HG02840 (cell line): ENCODE measurements around the gene PEMT.

Source experiments
- ATAC-seq: cut with Tn5 transposase; IDR thresholded peaks from one replicate; pipeline ENCODE4 v1.9.1; 2021; ENCODE audit warnings: mild to moderate bottlenecking, moderate library complexity, moderate number of reproducible peaks; ENCODE audit not compliant: unreplicated experiment, low FRiP score

Gene PEMT

GRCh38 chr17:17555906-17556305, 35.6 kb downstream of the PEMT start:
- ATAC-seq: no peak

GRCh38 chr17:17555151-17555550, 36.4 kb downstream of the PEMT start:
- no peak for ATAC-seq

GRCh38 chr17:17554266-17554665, 37.2 kb downstream of the PEMT start:
- no peak for ATAC-seq

- ATAC-seq: no peak
These were observed 38.0 kb downstream of the PEMT start for GRCh38 chr17:17553217-17554195.

- no peak for ATAC-seq
These were observed 38.9 kb downstream of the PEMT start for GRCh38 chr17:17552351-17553216.

GRCh38 chr17:17551361-17551760, 40.1 kb downstream of the PEMT start:
- ATAC-seq: no peak

GRCh38 chr17:17549732-17550366, 41.7 kb downstream of the PEMT start:
- no peak for ATAC-seq

- ATAC-seq: no peak
These were observed 43.5 kb downstream of the PEMT start for GRCh38 chr17:17548044-17548443.

- ATAC-seq: no peak
These were observed 44.2 kb downstream of the PEMT start for GRCh38 chr17:17547210-17547764.

GRCh38 chr17:17546399-17547185, 44.9 kb downstream of the PEMT start:
- ATAC-seq: no peak

GRCh38 chr17:17545984-17546383, 45.5 kb downstream of the PEMT start:
- ATAC-seq: no peak

- no peak for ATAC-seq
These were observed 46.3 kb downstream of the PEMT start for GRCh38 chr17:17545031-17545820.

- no peak for ATAC-seq
These were observed 48.4 kb downstream of the PEMT start for GRCh38 chr17:17542906-17543635.

- ATAC-seq: no peak
These were observed 49.9 kb downstream of the PEMT start for GRCh38 chr17:17541640-17542001.

- ATAC-seq: no peak
These were observed 50.4 kb downstream of the PEMT start for GRCh38 chr17:17540935-17541639.

GRCh38 chr17:17540278-17540906, 51.1 kb downstream of the PEMT start:
- ATAC-seq: no peak

GRCh38 chr17:17539591-17539990, 51.9 kb downstream of the PEMT start:
- ATAC-seq: no peak
